Activated T-cell treated with anti-CD3 and anti-CD28 coated beads, Interleukin-2, amount 50 U/mL, for 1 hour (primary cell): ENCODE measurements around the gene PKD1L1.
"Not testable (repeated sequence)": the region's sequence is repeated elsewhere in the genome, so short reads cannot be mapped to it uniquely, and the experiment has no call there.

Source experiments
- DNase-seq: peaks from one replicate; pipeline ENCODE4 v3.0.0-alpha.2; 2020

The PKD1L1 gene

GRCh38 chr7:47814905-47815613, 133.2 kb downstream of the PKD1L1 start:
- DNase-seq = no peak

GRCh38 chr7:47813620-47814260, 134.5 kb downstream of the PKD1L1 start:
- DNase-seq = no peak

- no peak for DNase-seq
These were observed 135.7 kb downstream of the PKD1L1 start for GRCh38 chr7:47812429-47813136.

- no peak for DNase-seq
These were observed 136.5 kb downstream of the PKD1L1 start for GRCh38 chr7:47811632-47812380.

GRCh38 chr7:47809387-47809786, 138.9 kb downstream of the PKD1L1 start:
- no peak for DNase-seq

GRCh38 chr7:47808321-47808720, 139.9 kb downstream of the PKD1L1 start:
- no peak for DNase-seq

- DNase-seq = no peak
These were observed 140.5 kb downstream of the PKD1L1 start for GRCh38 chr7:47807756-47808155.

GRCh38 chr7:47807126-47807525, 141.1 kb downstream of the PKD1L1 start:
- DNase-seq = no peak

- DNase-seq = no peak
These were observed 141.6 kb downstream of the PKD1L1 start for GRCh38 chr7:47806701-47807103.

GRCh38 chr7:47804767-47805545, 143.3 kb downstream of the PKD1L1 start:
- DNase-seq = no peak

- no peak for DNase-seq
These were observed 144.4 kb downstream of the PKD1L1 start for GRCh38 chr7:47803846-47804245.

GRCh38 chr7:47803025-47803424, 145.2 kb downstream of the PKD1L1 start:
- DNase-seq = no peak

- no peak for DNase-seq
These were observed 146.8 kb downstream of the PKD1L1 start for GRCh38 chr7:47801423-47801822.

- DNase-seq = no peak
These were observed 148.7 kb downstream of the PKD1L1 start for GRCh38 chr7:47799524-47799923.

- no peak for DNase-seq
These were observed 151.9 kb downstream of the PKD1L1 start for GRCh38 chr7:47796347-47796746.

- DNase-seq = no peak
These were observed 152.6 kb downstream of the PKD1L1 start for GRCh38 chr7:47795631-47796030.

GRCh38 chr7:47795126-47795525, 153.1 kb downstream of the PKD1L1 start:
- not testable (repeated sequence) for DNase-seq

- DNase-seq = no peak
These were observed 154.2 kb downstream of the PKD1L1 start for GRCh38 chr7:47794016-47794415.

GRCh38 chr7:47793186-47793585, 155.1 kb downstream of the PKD1L1 start:
- not testable (repeated sequence) for DNase-seq

- DNase-seq = no peak
These were observed 155.6 kb downstream of the PKD1L1 start for GRCh38 chr7:47792521-47793121.

- DNase-seq = no peak
These were observed 156.6 kb downstream of the PKD1L1 start for GRCh38 chr7:47791682-47792081.

- DNase-seq = no peak
These were observed 160.2 kb downstream of the PKD1L1 start for GRCh38 chr7:47788083-47788482.
